WTC11 (cell line): Measurements from ENCODE around the gene SH2D3C. TPM values are rescaled to one million over a fixed set of nuclear protein-coding genes. Genes with fewer than 3 reads are reported as not detected.
A peak's percentile ranks its signal among the peaks of the same experiment; 100 is the strongest.

Experiments used
- ATAC-seq: fragments of 200-7000 bp; cut with Tn5 transposase; 2 replicates; pipeline ENCODE4 v1.10.0; 2021; ENCODE audit warnings: mild to moderate bottlenecking, moderate library complexity
- CTCF ChIA-PET: fragments of 300-600 bp; sonication (Branson Sonifier 250); formaldehyde crosslinking; loops from one replicate; lab custom pipeline; 2021; ENCODE audit warnings: antibody characterized with exemption; lab: Charles Lee
- POLR2A ChIA-PET: fragments of 350-600 bp; sonication (Branson Sonifier 250); formaldehyde crosslinking; loops from one replicate; lab custom pipeline; 2021; ENCODE audit warnings: antibody characterized with exemption; lab: Charles Lee
- DNase-seq: peaks from one replicate; pipeline ENCODE4 v3.0.0; 2021; ENCODE audit warnings: low spot score
- H3K27ac Mint-ChIP-seq: 2 replicates; pipeline ENCODE4 v1.8.0; 2021; ENCODE audit warnings: mixed read lengths
- H3K27me3 Mint-ChIP-seq: 2 replicates; pipeline ENCODE4 v1.8.0; 2021; ENCODE audit warnings: low read depth, mild to moderate bottlenecking, moderate library complexity, mixed read lengths
- H3K36me3 Mint-ChIP-seq: 2 replicates; pipeline ENCODE4 v1.8.0; 2021; ENCODE audit warnings: mixed read lengths
- H3K4me1 Mint-ChIP-seq: 2 replicates; pipeline ENCODE4 v1.8.0; 2022; ENCODE audit warnings: mixed read lengths
- H3K4me3 Mint-ChIP-seq: 2 replicates; pipeline ENCODE4 v1.8.0; 2021; ENCODE audit warnings: mild to moderate bottlenecking, moderate library complexity, mixed read lengths
- H3K9me3 Mint-ChIP-seq: 2 replicates; pipeline ENCODE4 v1.8.0; 2021; ENCODE audit warnings: mixed read lengths
- AFF4 ChIP-seq: sonication (generic); formaldehyde crosslinking; IDR thresholded peaks from 2 replicates; pipeline ENCODE4 v1.8.1; 2023; ENCODE audit warnings: mild to moderate bottlenecking, missing genetic modification reagents, borderline replicate concordance
- AR ChIP-seq: fragments of 250-450 bp; sonication (Bioruptor Pico); IDR thresholded peaks from 2 replicates; pipeline ENCODE4 v1.9.0; 2021; ENCODE audit warnings: mild to moderate bottlenecking
- ATF6 ChIP-seq: sonication (generic); formaldehyde crosslinking; IDR thresholded peaks from 2 replicates; pipeline ENCODE4 v1.8.1; 2023; ENCODE audit warnings: mild to moderate bottlenecking, missing genetic modification reagents
- CREB1 ChIP-seq: sonication (generic); formaldehyde crosslinking; IDR thresholded peaks from 2 replicates; pipeline ENCODE4 v1.8.0; 2023; ENCODE audit warnings: mild to moderate bottlenecking, missing genetic modification reagents
- ETV6 ChIP-seq: sonication (generic); formaldehyde crosslinking; IDR thresholded peaks from 2 replicates; pipeline ENCODE4 v1.8.1; 2022; ENCODE audit warnings: mild to moderate bottlenecking, missing genetic modification reagents
- KAT7 ChIP-seq: sonication (generic); formaldehyde crosslinking; IDR thresholded peaks from 2 replicates; pipeline ENCODE4 v1.8.1; 2023; ENCODE audit warnings: missing genetic modification reagents, mild to moderate bottlenecking, borderline replicate concordance
- PREB ChIP-seq: sonication (generic); formaldehyde crosslinking; IDR thresholded peaks from 2 replicates; pipeline ENCODE4 v1.8.1; 2022; ENCODE audit warnings: mild to moderate bottlenecking, missing genetic modification reagents, moderate library complexity, borderline replicate concordance
- ZNF263 ChIP-seq: sonication (generic); formaldehyde crosslinking; IDR thresholded peaks from 2 replicates; pipeline ENCODE4 v1.8.1; 2022; ENCODE audit warnings: low read depth, mild to moderate bottlenecking, moderate library complexity, missing genetic modification reagents
- ZNF416 ChIP-seq: fragments of 250-450 bp; sonication (Bioruptor Pico); IDR thresholded peaks from 2 replicates; pipeline ENCODE4 v1.9.0; 2021; ENCODE audit warnings: mild to moderate bottlenecking, inconsistent platforms
- total RNA-seq: library from RNA; stranded (reverse); gene quantifications from 3 replicates; pipeline ENCODE4 v1.2.3, GENCODE V29; 2021
- TF ChIP-seq, protein P1 (sequence below): sonication (generic); formaldehyde crosslinking; IDR thresholded peaks from 2 replicates; pipeline ENCODE4 v1.8.0; 2023; ENCODE audit warnings: mild to moderate bottlenecking, missing genetic modification reagents
- TF ChIP-seq, protein P2 (sequence below): fragments of 200-600 bp; IDR thresholded peaks from 2 replicates; pipeline ENCODE4 v1.8.0; 2022; ENCODE audit warnings: antibody characterized with exemption

The SH2D3C gene
- total RNA-seq, 1 experiment from 2014 or later: 5.4 TPM

GRCh38 chr9:127801955-127802575 is 23.6 kb upstream of the SH2D3C start:
- H3K36me3 Mint-ChIP-seq: peaks cover 3% of the 10 kb centered on the region
- peak overlapping the region; percentile 93 for H3K27ac Mint-ChIP-seq
- ATAC-seq (peak; percentile 43), DNase-seq (no peak)
- ChIA-PET POLR2A (interaction anchor here (0.7 to 1.8 kb wide), 4 partner anchors 10 to 200 kb away, joined by 3 to 9 read pairs (median 3); no protein-coding TSS in a partner anchor), CTCF (interaction anchor here (1.0 to 2.8 kb wide), 10 partner anchors 10 to 122 kb away, joined by 3 to 17 read pairs (median 7); partner anchors contain the start of genes CDK9, ST6GALNAC4 and TOR2A)
- H3K9me3 Mint-ChIP-seq: no peaks in the 10 kb centered on the region
- H3K27me3 Mint-ChIP-seq: no peaks in the 10 kb centered on the region
- peaks cover 8% of the 10 kb centered on the region for H3K4me1 Mint-ChIP-seq
- H3K4me3 Mint-ChIP-seq: peak overlapping the region; percentile 83
- TF ChIP-seq, protein P1, sequence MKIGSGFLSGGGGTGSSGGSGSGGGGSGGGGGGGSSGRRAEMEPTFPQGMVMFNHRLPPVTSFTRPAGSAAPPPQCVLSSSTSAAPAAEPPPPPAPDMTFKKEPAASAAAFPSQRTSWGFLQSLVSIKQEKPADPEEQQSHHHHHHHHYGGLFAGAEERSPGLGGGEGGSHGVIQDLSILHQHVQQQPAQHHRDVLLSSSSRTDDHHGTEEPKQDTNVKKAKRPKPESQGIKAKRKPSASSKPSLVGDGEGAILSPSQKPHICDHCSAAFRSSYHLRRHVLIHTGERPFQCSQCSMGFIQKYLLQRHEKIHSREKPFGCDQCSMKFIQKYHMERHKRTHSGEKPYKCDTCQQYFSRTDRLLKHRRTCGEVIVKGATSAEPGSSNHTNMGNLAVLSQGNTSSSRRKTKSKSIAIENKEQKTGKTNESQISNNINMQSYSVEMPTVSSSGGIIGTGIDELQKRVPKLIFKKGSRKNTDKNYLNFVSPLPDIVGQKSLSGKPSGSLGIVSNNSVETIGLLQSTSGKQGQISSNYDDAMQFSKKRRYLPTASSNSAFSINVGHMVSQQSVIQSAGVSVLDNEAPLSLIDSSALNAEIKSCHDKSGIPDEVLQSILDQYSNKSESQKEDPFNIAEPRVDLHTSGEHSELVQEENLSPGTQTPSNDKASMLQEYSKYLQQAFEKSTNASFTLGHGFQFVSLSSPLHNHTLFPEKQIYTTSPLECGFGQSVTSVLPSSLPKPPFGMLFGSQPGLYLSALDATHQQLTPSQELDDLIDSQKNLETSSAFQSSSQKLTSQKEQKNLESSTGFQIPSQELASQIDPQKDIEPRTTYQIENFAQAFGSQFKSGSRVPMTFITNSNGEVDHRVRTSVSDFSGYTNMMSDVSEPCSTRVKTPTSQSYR (CRISPR knock-in tag): no peak
- TF ChIP-seq ETV6 (CRISPR knock-in tag) (no peak), ATF6 (no peak), ZNF416 (CRISPR knock-in tag) (no peak), KAT7 (CRISPR knock-in tag) (no peak), PREB (CRISPR knock-in tag) (no peak), AFF4 (no peak), AR (CRISPR knock-in tag) (no peak), ZNF263 (CRISPR knock-in tag) (no peak), CREB1 (CRISPR knock-in tag) (no peak)
- TF ChIP-seq, protein P2, sequence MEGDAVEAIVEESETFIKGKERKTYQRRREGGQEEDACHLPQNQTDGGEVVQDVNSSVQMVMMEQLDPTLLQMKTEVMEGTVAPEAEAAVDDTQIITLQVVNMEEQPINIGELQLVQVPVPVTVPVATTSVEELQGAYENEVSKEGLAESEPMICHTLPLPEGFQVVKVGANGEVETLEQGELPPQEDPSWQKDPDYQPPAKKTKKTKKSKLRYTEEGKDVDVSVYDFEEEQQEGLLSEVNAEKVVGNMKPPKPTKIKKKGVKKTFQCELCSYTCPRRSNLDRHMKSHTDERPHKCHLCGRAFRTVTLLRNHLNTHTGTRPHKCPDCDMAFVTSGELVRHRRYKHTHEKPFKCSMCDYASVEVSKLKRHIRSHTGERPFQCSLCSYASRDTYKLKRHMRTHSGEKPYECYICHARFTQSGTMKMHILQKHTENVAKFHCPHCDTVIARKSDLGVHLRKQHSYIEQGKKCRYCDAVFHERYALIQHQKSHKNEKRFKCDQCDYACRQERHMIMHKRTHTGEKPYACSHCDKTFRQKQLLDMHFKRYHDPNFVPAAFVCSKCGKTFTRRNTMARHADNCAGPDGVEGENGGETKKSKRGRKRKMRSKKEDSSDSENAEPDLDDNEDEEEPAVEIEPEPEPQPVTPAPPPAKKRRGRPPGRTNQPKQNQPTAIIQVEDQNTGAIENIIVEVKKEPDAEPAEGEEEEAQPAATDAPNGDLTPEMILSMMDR: no peak
